Neural crest cell (in vitro differentiated cells): ENCODE measurements around the gene DDX4. TPM values are rescaled to one million over a fixed set of nuclear protein-coding genes. Genes with fewer than 3 reads are reported as not detected.

Source experiments
- DNase-seq: peaks from one replicate; pipeline ENCODE4 v3.0.0; 2021; ENCODE audit warnings: low read depth, mixed read lengths, low spot score
- H3K27ac Mint-ChIP-seq: one replicate; pipeline ENCODE4 v1.8.0; 2021; ENCODE audit warnings: mild to moderate bottlenecking, mixed read lengths; ENCODE audit not compliant: unreplicated experiment
- H3K27me3 Mint-ChIP-seq: 2 replicates; pipeline ENCODE4 v1.8.0; 2021; ENCODE audit warnings: low read depth, mild to moderate bottlenecking, mixed read lengths
- H3K36me3 Mint-ChIP-seq: 2 replicates; pipeline ENCODE4 v1.8.0; 2021; ENCODE audit warnings: low read depth, mild to moderate bottlenecking, mixed read lengths
- H3K4me1 Mint-ChIP-seq: 2 replicates; pipeline ENCODE4 v1.8.0; 2021; ENCODE audit warnings: mixed read lengths
- H3K4me3 Mint-ChIP-seq: one replicate; pipeline ENCODE4 v1.8.0; 2021; ENCODE audit warnings: mild to moderate bottlenecking, mixed read lengths
- H3K9me3 Mint-ChIP-seq: 2 replicates; pipeline ENCODE4 v1.8.0; 2021; ENCODE audit warnings: mixed read lengths
- total RNA-seq: library from RNA; stranded (reverse); gene quantifications from 2 replicates; pipeline ENCODE4 v1.2.1, GENCODE V29; 2021
- TF ChIP-seq, protein P1 (sequence below): fragments of 200-600 bp; sonication (generic); conservative IDR thresholded peaks from 2 replicates; pipeline ENCODE4 v1.5.0; 2021; ENCODE audit warnings: antibody characterized with exemption, mild to moderate bottlenecking

The DDX4 gene
- total RNA-seq, 1 donor from 2014 or later = not detected

GRCh38 chr5:55829956-55830355 lies 92.1 kb downstream of the DDX4 start:
- TF ChIP-seq, protein P1, sequence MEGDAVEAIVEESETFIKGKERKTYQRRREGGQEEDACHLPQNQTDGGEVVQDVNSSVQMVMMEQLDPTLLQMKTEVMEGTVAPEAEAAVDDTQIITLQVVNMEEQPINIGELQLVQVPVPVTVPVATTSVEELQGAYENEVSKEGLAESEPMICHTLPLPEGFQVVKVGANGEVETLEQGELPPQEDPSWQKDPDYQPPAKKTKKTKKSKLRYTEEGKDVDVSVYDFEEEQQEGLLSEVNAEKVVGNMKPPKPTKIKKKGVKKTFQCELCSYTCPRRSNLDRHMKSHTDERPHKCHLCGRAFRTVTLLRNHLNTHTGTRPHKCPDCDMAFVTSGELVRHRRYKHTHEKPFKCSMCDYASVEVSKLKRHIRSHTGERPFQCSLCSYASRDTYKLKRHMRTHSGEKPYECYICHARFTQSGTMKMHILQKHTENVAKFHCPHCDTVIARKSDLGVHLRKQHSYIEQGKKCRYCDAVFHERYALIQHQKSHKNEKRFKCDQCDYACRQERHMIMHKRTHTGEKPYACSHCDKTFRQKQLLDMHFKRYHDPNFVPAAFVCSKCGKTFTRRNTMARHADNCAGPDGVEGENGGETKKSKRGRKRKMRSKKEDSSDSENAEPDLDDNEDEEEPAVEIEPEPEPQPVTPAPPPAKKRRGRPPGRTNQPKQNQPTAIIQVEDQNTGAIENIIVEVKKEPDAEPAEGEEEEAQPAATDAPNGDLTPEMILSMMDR = no peak
- DNase-seq = no peak
- H3K9me3 Mint-ChIP-seq = peaks cover 7% of the 10 kb centered on the region
- H3K4me3 Mint-ChIP-seq = no peak overlapping the region
- no peaks in the 10 kb centered on the region for H3K36me3 Mint-ChIP-seq
- H3K27ac Mint-ChIP-seq = no peak overlapping the region
- H3K27me3 Mint-ChIP-seq = peaks cover 5% of the 10 kb centered on the region
- no peaks in the 10 kb centered on the region for H3K4me1 Mint-ChIP-seq

DNA sequence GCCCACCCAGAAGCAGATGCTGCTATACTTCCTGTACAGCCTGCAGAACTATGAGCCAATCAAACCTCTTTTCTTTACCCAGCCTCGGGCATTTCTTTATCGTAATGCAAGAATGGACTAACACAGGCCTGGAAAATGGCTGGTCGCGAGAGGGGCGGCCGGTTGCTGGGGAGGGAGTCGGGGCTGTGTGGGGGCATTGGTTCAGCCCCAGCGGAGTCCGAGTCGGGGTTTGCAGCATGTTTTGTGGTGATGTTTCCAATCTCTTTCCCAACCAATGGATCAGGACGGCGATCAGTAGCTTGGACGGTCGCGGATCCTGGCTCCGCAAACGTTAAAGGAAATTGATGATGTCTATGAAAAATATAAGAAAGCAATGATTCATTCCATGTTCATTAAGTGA lies 94.6 kb downstream of the DDX4 start:
- H3K4me1 Mint-ChIP-seq = no peaks in the 10 kb centered on the region
- H3K9me3 Mint-ChIP-seq = peaks cover 7% of the 10 kb centered on the region

DNA sequence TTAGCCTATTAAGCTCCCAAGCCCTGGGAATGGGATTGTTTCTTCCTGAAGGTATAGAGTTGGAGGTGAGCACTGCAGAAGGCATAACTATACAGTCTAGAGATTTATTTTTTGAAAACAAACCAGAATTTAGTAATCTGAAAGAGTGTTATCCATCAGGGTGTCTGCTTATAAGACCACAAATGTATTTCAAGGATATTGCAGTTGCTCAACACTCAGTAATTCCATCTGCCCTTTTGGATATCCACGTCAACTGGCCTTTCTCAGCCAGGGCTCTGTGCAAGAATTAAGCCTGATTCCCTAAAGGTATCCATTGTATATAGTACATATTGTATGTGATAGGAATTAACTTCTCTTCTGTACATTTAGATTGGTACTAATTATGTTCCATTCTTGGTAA lies 98.3 kb downstream of the DDX4 start:
- no peaks in the 10 kb centered on the region for H3K4me1 Mint-ChIP-seq
- no peak overlapping the region for H3K4me3 Mint-ChIP-seq
- no peak overlapping the region for H3K27ac Mint-ChIP-seq
- H3K9me3 Mint-ChIP-seq = peaks cover 10% of the 10 kb centered on the region
- TF ChIP-seq, protein P1 = no peak
- H3K36me3 Mint-ChIP-seq = no peaks in the 10 kb centered on the region
- no peak for DNase-seq
- no peaks in the 10 kb centered on the region for H3K27me3 Mint-ChIP-seq

More for the DNA sequence above, 94.6 kb downstream of the DDX4 start:
- Mint-ChIP-seq H3K36me3 (no peaks in the 10 kb centered on the region), H3K27me3 (no peaks in the 10 kb centered on the region), H3K4me3 (no peak overlapping the region), H3K27ac (no peak overlapping the region)
- no peak for DNase-seq
- TF ChIP-seq, protein P1 = no peak

- peaks cover 5% of the 10 kb centered on the region for H3K9me3 Mint-ChIP-seq
- no peaks in the 10 kb centered on the region for H3K4me1 Mint-ChIP-seq
- H3K27ac Mint-ChIP-seq = no peak overlapping the region
- no peaks in the 10 kb centered on the region for H3K36me3 Mint-ChIP-seq
- TF ChIP-seq, protein P1 = no peak
- no peak overlapping the region for H3K4me3 Mint-ChIP-seq
- no peaks in the 10 kb centered on the region for H3K27me3 Mint-ChIP-seq
- no peak for DNase-seq
Observed at GRCh38 chr5:55841976-55842375, 104.1 kb downstream of the DDX4 start.

- Mint-ChIP-seq H3K4me3 (no peak overlapping the region), H3K27ac (no peak overlapping the region), H3K36me3 (no peaks in the 10 kb centered on the region), H3K27me3 (no peaks in the 10 kb centered on the region), H3K4me1 (no peaks in the 10 kb centered on the region), H3K9me3 (no peaks in the 10 kb centered on the region)
- TF ChIP-seq, protein P1 = no peak
- DNase-seq = no peak
Observed at GRCh38 chr5:55847837-55848236, 110.0 kb downstream of the DDX4 start.

- Mint-ChIP-seq H3K27ac (no peak overlapping the region), H3K4me3 (no peak overlapping the region), H3K36me3 (no peaks in the 10 kb centered on the region), H3K9me3 (no peaks in the 10 kb centered on the region), H3K4me1 (no peaks in the 10 kb centered on the region), H3K27me3 (no peaks in the 10 kb centered on the region)
- DNase-seq = no peak
- TF ChIP-seq, protein P1 = no peak
Observed at GRCh38 chr5:55848783-55849182, 110.9 kb downstream of the DDX4 start.
